HEK293 (cell line): ENCODE data around the gene ZNF234.

ENCODE experiments used
- CTCF ChIA-PET: fragments of 350-600 bp; formaldehyde crosslinking; extraction: SDS; loops from one replicate; lab custom pipeline; 2021; ENCODE audit warnings: antibody characterized with exemption; lab: Yijun Ruan, JAX
- POLR2A ChIA-PET: fragments of 300-600 bp; formaldehyde crosslinking; extraction: SDS; loops from one replicate; lab custom pipeline; 2020; ENCODE audit warnings: antibody characterized with exemption, inconsistent platforms; lab: Yijun Ruan, JAX
- H3K27ac ChIP-seq: fragments of 200-500 bp; sonication (Bioruptor generic); 2 replicates; pipeline ENCODE4 v1.5.1; 2014; ENCODE audit warnings: low read depth, low read length, control low read depth, inconsistent platforms; ENCODE audit errors: extremely low read depth
- H3K36me3 ChIP-seq, 2 experiments: fragments of 200-500 bp in 1 of 2; sonication (Bioruptor generic) in 1 of 2; 1 replicate in 1 of 2; 2 replicates in 1 of 2; pipeline ENCODE4 v1.5.1; 2014 to 2017; ENCODE audit warnings: inconsistent platforms in 2 of 2, low read length in 2 of 2; ENCODE audit not compliant: control insufficient read depth in 2 of 2, insufficient read depth in 1 of 2
- H3K4me1 ChIP-seq: fragments of 200-500 bp; sonication (Bioruptor generic); 2 replicates; pipeline ENCODE4 v1.5.1; 2014; ENCODE audit warnings: mild to moderate bottlenecking, low read length, inconsistent platforms; ENCODE audit not compliant: control insufficient read depth, insufficient read depth
- H3K4me3 ChIP-seq: 2 replicates; pipeline ENCODE4 v1.5.1; 2011; ENCODE audit warnings: low read depth, mild to moderate bottlenecking, control low read depth, low read length, moderate library complexity
- H3K9me3 ChIP-seq: fragments of 200-500 bp; sonication (Bioruptor generic); 2 replicates; pipeline ENCODE4 v1.5.1; 2014; ENCODE audit warnings: low read depth, low read length, inconsistent platforms; ENCODE audit not compliant: control insufficient read depth, insufficient read depth
- EGR2 ChIP-seq: fragments of 450-650 bp; formaldehyde crosslinking; IDR thresholded peaks from 2 replicates; pipeline ENCODE4 v1.5.1; 2016; ENCODE audit warnings: low read depth, missing biosample characterization, missing genetic modification characterization
- GLI4 ChIP-seq: fragments of 450-650 bp; formaldehyde crosslinking; IDR thresholded peaks from 2 replicates; pipeline ENCODE4 v1.5.1; 2016; ENCODE audit warnings: missing biosample characterization, missing genetic modification characterization
- KLF10 ChIP-seq: fragments of 450-650 bp; IDR thresholded peaks from 2 replicates; pipeline ENCODE4 v1.5.1; 2018; ENCODE audit warnings: missing biosample characterization, mild to moderate bottlenecking, missing genetic modification characterization
- PRDM1 ChIP-seq: fragments of 450-650 bp; formaldehyde crosslinking; IDR thresholded peaks from 2 replicates; pipeline ENCODE4; 2016; ENCODE audit warnings: missing biosample characterization, missing genetic modification characterization
- ZFP69B ChIP-seq: fragments of 450-650 bp; formaldehyde crosslinking; IDR thresholded peaks from 2 replicates; pipeline ENCODE4 v1.5.1; 2016; ENCODE audit warnings: missing biosample characterization, missing genetic modification characterization
- ZNF140 ChIP-seq: fragments of 450-650 bp; formaldehyde crosslinking; IDR thresholded peaks from 2 replicates; pipeline ENCODE4 v1.5.1; 2016; ENCODE audit warnings: missing biosample characterization, missing genetic modification characterization
- ZNF202 ChIP-seq: fragments of 450-650 bp; formaldehyde crosslinking; IDR thresholded peaks from 2 replicates; pipeline ENCODE4 v1.5.1; 2016; ENCODE audit warnings: missing biosample characterization, missing genetic modification characterization, borderline replicate concordance
- ZNF223 ChIP-seq: fragments of 450-650 bp; formaldehyde crosslinking; IDR thresholded peaks from 2 replicates; pipeline ENCODE4 v1.5.1; 2016; ENCODE audit warnings: missing biosample characterization, missing genetic modification characterization
- ZNF514 ChIP-seq: fragments of 450-650 bp; formaldehyde crosslinking; IDR thresholded peaks from 2 replicates; pipeline ENCODE4 v1.5.1; 2016; ENCODE audit warnings: missing biosample characterization, missing genetic modification characterization
- ZNF530 ChIP-seq: fragments of 450-650 bp; formaldehyde crosslinking; IDR thresholded peaks from 2 replicates; pipeline ENCODE4 v1.5.1; 2016; ENCODE audit warnings: low read depth, missing biosample characterization, missing genetic modification characterization
- ZNF654 ChIP-seq: fragments of 450-650 bp; formaldehyde crosslinking; IDR thresholded peaks from 2 replicates; pipeline ENCODE4 v1.5.1; 2016; ENCODE audit warnings: low read depth, missing biosample characterization, missing genetic modification characterization
- ZSCAN23 ChIP-seq: fragments of 450-650 bp; formaldehyde crosslinking; IDR thresholded peaks from 2 replicates; pipeline ENCODE4 v1.5.1; 2016; ENCODE audit warnings: missing biosample characterization, missing genetic modification characterization
- TF ChIP-seq, protein P1 (sequence below): fragments of 450-650 bp; formaldehyde crosslinking; optimal IDR thresholded peaks from 2 replicates; pipeline ENCODE3; 2016; ENCODE audit warnings: missing biosample characterization, mild to moderate bottlenecking, missing genetic modification characterization
- TF ChIP-seq, protein P2 (sequence below): fragments of 450-650 bp; formaldehyde crosslinking; IDR thresholded peaks from 2 replicates; pipeline ENCODE4 v1.5.0; 2017; ENCODE audit warnings: missing biosample characterization, missing genetic modification characterization, borderline replicate concordance
- TF ChIP-seq, protein P3 (sequence below): fragments of 450-650 bp; formaldehyde crosslinking; IDR thresholded peaks from 2 replicates; pipeline ENCODE4 v1.5.1; 2016; ENCODE audit warnings: missing biosample characterization, missing genetic modification characterization
- TF ChIP-seq, protein P4 (sequence below): fragments of 450-650 bp; formaldehyde crosslinking; IDR thresholded peaks from 2 replicates; pipeline ENCODE4 v1.5.1; 2016; ENCODE audit warnings: missing biosample characterization, missing genetic modification characterization
- TF ChIP-seq, protein P5 (sequence below): fragments of 450-650 bp; formaldehyde crosslinking; conservative IDR thresholded peaks from 2 replicates; pipeline ENCODE4 v1.5.1; 2016; ENCODE audit warnings: low read depth, missing biosample characterization, missing genetic modification characterization

Gene ZNF234

DNA sequence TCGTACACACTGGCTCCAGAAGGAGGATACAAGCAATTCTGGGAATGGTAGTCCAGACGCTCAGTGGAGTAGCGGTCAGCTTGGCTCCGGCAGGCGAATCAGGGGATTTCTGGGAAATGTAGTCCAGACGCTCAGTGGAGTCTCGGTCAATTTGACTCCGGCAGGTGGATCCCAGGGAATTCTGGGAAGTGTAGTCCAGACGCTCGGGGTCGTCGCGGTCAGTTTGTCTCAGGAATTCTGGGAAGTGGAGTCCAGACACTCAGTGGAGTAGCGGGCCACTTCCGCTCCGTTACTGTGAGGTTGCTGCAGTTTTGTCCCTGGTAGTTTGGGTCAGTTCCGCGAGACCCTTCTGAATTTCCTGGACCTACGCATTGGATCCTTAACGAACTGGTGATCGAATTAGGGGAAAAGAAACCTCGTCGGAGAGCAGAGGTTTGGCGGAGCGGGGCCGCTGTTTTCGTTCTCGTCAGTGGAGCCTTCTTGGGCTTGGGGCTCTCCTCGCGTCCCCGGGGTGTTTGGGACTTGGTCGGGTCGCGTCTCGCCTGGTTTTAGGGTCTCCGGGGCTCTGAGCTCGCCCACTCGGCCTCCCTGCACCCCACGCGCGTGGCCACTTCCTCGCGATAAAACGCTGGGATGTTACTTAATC is 28.1 kb upstream of the ZNF234 start, which contains the start of gene ZNF225 (continued):
- TF ChIP-seq, protein P1, sequence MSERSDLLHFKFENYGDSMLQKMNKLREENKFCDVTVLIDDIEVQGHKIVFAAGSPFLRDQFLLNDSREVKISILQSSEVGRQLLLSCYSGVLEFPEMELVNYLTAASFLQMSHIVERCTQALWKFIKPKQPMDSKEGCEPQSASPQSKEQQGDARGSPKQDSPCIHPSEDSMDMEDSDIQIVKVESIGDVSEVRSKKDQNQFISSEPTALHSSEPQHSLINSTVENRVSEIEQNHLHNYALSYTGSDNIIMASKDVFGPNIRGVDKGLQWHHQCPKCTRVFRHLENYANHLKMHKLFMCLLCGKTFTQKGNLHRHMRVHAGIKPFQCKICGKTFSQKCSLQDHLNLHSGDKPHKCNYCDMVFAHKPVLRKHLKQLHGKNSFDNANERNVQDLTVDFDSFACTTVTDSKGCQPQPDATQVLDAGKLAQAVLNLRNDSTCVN, result peak; percentile 53
- TF ChIP-seq KLF10 (tag by site-specific recombination) (peak; percentile 18; the same call in 1 of the 2 replicates), ZSCAN23 (tag by site-specific recombination) (no peak), EGR2 (tag by site-specific recombination) (peak; percentile 61), ZNF202 (tag by site-specific recombination) (no peak), ZNF140 (tag by site-specific recombination) (no peak), ZNF654 (tag by site-specific recombination) (peak; percentile 6; the same call in 1 of the 2 replicates), ZFP69B (no peak), ZNF514 (tag by site-specific recombination) (no peak), ZNF530 (tag by site-specific recombination) (no peak)
- TF ChIP-seq, protein P2, sequence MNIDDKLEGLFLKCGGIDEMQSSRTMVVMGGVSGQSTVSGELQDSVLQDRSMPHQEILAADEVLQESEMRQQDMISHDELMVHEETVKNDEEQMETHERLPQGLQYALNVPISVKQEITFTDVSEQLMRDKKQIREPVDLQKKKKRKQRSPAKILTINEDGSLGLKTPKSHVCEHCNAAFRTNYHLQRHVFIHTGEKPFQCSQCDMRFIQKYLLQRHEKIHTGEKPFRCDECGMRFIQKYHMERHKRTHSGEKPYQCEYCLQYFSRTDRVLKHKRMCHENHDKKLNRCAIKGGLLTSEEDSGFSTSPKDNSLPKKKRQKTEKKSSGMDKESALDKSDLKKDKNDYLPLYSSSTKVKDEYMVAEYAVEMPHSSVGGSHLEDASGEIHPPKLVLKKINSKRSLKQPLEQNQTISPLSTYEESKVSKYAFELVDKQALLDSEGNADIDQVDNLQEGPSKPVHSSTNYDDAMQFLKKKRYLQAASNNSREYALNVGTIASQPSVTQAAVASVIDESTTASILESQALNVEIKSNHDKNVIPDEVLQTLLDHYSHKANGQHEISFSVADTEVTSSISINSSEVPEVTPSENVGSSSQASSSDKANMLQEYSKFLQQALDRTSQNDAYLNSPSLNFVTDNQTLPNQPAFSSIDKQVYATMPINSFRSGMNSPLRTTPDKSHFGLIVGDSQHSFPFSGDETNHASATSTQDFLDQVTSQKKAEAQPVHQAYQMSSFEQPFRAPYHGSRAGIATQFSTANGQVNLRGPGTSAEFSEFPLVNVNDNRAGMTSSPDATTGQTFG (tag by site-specific recombination), result no peak
- TF ChIP-seq, protein P3, sequence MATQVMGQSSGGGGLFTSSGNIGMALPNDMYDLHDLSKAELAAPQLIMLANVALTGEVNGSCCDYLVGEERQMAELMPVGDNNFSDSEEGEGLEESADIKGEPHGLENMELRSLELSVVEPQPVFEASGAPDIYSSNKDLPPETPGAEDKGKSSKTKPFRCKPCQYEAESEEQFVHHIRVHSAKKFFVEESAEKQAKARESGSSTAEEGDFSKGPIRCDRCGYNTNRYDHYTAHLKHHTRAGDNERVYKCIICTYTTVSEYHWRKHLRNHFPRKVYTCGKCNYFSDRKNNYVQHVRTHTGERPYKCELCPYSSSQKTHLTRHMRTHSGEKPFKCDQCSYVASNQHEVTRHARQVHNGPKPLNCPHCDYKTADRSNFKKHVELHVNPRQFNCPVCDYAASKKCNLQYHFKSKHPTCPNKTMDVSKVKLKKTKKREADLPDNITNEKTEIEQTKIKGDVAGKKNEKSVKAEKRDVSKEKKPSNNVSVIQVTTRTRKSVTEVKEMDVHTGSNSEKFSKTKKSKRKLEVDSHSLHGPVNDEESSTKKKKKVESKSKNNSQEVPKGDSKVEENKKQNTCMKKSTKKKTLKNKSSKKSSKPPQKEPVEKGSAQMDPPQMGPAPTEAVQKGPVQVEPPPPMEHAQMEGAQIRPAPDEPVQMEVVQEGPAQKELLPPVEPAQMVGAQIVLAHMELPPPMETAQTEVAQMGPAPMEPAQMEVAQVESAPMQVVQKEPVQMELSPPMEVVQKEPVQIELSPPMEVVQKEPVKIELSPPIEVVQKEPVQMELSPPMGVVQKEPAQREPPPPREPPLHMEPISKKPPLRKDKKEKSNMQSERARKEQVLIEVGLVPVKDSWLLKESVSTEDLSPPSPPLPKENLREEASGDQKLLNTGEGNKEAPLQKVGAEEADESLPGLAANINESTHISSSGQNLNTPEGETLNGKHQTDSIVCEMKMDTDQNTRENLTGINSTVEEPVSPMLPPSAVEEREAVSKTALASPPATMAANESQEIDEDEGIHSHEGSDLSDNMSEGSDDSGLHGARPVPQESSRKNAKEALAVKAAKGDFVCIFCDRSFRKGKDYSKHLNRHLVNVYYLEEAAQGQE (tag by site-specific recombination), result no peak; the same call in 1 of the 2 replicates
- TF ChIP-seq, protein P4, sequence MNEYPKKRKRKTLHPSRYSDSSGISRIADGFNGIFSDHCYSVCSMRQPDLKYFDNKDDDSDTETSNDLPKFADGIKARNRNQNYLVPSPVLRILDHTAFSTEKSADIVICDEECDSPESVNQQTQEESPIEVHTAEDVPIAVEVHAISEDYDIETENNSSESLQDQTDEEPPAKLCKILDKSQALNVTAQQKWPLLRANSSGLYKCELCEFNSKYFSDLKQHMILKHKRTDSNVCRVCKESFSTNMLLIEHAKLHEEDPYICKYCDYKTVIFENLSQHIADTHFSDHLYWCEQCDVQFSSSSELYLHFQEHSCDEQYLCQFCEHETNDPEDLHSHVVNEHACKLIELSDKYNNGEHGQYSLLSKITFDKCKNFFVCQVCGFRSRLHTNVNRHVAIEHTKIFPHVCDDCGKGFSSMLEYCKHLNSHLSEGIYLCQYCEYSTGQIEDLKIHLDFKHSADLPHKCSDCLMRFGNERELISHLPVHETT (tag by site-specific recombination), result peak; percentile 87; the same call in 1 of the 2 replicates

DNA sequence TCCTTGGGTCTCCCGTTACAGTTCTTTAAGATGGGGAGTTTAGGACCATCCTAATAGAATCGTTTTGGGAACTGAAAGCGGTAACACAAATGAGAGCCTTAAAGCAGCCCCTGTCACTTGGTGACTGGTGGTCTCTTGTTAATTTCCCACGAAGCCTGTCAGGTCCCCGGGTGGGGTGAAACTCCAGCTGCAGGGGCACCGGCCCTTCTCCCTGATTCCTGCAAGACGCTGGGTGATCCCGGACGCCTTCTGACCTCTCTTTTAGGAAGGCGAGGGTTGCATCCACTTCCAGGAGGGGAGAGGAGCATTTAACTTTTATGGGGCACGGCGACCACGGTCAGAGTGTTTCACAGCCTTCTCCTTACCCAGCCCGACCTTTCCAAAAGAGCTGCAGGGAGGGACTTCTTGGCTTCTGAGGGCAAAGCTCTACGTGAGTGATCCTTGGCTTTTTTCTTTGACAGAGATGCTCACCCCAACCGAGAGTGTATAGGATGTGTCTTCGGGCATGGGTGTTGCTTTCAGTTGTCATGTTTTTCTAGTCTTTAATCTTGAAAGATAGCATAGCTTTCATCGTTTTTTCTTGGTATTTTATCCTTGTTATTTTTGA is 27.5 kb upstream of the ZNF234 start:
- Histone ChIP-seq H3K27ac (peak overlapping the region; percentile 54; the same call in 1 of the 2 replicates), H3K36me3 (peaks cover 32 to 64% of the 10 kb centered on the region in 2 experiments), H3K4me3 (peak overlapping the region; percentile 54), H3K9me3 (peaks cover 20% of the 10 kb centered on the region), H3K4me1 (peaks cover 14% of the 10 kb centered on the region)
- ChIA-PET POLR2A (interaction anchor here (0.6 to 3.5 kb wide), 13 partner anchors 8 to 287 kb away, joined by 3 to 33 read pairs (median 5); partner anchors contain the start of genes ZNF223, ZNF224, ZNF226 and ZNF227), CTCF (interaction anchor here (0.6 to 1.2 kb wide), 8 partner anchors 11 to 832 kb away, joined by 3 to 4 read pairs (median 3); partner anchors contain the start of genes APOC2, ZNF226 and ZNF227)
- TF ChIP-seq ZNF202 (tag by site-specific recombination) (no peak), GLI4 (tag by site-specific recombination) (no peak), PRDM1 (0 out of 2 replicates have a peak, but pooled peaks have one; percentile 4), ZNF223 (tag by site-specific recombination) (0 out of 2 replicates have a peak, but pooled peaks have one; percentile 9)
- TF ChIP-seq, protein P5, sequence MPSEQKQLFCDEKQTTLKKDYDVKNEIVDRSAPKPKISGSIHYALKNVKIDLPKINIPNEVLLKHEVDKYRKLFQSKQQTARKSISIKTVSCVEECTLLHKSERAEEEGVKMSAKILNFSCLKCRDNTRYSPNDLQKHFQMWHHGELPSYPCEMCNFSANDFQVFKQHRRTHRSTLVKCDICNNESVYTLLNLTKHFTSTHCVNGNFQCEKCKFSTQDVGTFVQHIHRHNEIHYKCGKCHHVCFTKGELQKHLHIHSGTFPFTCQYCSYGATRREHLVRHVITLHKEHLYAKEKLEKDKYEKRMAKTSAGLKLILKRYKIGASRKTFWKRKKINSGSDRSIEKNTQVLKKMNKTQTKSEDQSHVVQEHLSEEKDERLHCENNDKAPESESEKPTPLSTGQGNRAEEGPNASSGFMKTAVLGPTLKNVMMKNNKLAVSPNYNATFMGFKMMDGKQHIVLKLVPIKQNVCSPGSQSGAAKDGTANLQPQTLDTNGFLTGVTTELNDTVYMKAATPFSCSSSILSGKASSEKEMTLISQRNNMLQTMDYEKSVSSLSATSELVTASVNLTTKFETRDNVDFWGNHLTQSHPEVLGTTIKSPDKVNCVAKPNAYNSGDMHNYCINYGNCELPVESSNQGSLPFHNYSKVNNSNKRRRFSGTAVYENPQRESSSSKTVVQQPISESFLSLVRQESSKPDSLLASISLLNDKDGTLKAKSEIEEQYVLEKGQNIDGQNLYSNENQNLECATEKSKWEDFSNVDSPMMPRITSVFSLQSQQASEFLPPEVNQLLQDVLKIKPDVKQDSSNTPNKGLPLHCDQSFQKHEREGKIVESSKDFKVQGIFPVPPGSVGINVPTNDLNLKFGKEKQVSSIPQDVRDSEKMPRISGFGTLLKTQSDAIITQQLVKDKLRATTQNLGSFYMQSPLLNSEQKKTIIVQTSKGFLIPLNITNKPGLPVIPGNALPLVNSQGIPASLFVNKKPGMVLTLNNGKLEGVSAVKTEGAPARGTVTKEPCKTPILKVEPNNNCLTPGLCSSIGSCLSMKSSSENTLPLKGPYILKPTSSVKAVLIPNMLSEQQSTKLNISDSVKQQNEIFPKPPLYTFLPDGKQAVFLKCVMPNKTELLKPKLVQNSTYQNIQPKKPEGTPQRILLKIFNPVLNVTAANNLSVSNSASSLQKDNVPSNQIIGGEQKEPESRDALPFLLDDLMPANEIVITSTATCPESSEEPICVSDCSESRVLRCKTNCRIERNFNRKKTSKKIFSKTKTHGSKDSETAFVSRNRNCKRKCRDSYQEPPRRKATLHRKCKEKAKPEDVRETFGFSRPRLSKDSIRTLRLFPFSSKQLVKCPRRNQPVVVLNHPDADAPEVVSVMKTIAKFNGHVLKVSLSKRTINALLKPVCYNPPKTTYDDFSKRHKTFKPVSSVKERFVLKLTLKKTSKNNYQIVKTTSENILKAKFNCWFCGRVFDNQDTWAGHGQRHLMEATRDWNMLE (tag by site-specific recombination), result no peak
